Measurements from ENCODE around the gene TMEM208.

DNA sequence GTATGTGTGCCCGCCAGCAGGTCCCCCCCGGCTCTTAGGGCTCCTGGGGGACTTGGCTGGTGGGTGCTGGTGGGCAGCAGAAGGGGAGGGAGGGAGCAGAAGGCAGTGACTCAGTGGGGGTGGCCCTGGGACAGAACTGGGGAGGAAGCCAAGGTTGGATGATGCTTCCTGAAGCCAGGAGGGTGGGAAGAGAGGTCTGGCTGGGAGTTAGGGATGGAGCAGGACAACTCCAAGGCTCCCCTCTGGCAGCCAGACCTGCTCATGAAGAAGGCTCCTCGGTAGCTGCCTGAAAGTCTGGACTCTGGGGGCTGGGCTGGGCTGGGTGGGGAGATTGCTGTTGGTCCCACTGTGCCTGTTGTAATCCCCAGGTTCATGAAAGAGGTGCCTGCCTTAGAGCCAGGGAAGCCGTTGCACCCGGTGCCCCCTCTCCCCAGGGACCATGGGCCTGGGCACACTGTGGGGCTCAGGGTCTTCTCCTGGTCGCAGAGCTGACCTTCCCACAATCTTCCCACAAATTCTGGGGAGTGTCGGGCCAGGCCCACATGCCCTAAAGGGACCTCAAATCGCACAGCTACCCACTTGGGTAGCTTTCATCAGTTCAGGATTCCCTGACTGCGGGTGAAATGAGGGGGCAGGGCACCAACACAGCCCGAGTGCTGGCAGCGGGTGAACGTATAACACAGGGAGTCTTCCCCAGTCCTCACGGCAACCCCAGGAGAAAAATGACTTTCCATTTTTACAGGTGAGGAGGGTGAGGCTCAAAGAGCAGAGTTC lies 51.3 kb downstream of the TMEM208 start:
- TF ChIP-seq CTCF (IDR thresholded peaks at IDR 0.05) (no peak), POLR2A (IDR thresholded peaks at IDR 0.05) (no peak)

Data from right lobe of liver (tissue), 4 donors.